K562 (cell line): ENCODE measurements around the gene SEC23A. TPM values are rescaled to one million over a fixed set of nuclear protein-coding genes. Genes with fewer than 3 reads are reported as not detected.
A peak's percentile ranks its signal among the peaks of the same experiment; 100 is the strongest.

Experiments used
- CEBPG ChIP-seq, 3 experiments: fragments of 200-800 bp in 1 of 3; sonication (Bioruptor generic) in 1 of 3; sonication (generic) in 1 of 3; formaldehyde crosslinking in 1 of 3; IDR thresholded peaks in 2 of 3; conservative IDR thresholded peaks in 1 of 3; 2 replicates each; pipeline versions ENCODE4 v1.6.1 to v1.8.0; 2016 to 2022; ENCODE audit warnings: missing compliant biosample characterization in 2 of 3, missing genetic modification characterization in 2 of 3, mild to moderate bottlenecking in 1 of 3, missing genetic modification reagents in 1 of 3
- E2F8 ChIP-seq: fragments of 450-650 bp; IDR thresholded peaks from 2 replicates; pipeline ENCODE4 v1.7.1; 2018; ENCODE audit warnings: mild to moderate bottlenecking, low read depth; ENCODE audit not compliant: partially characterized antibody
- ELF1 ChIP-seq: fragments of 200-800 bp; sonication (Bioruptor generic); IDR thresholded peaks from 2 replicates; pipeline ENCODE4 v1.6.1; 2016; ENCODE audit warnings: missing genetic modification characterization, missing compliant biosample characterization
- HNRNPL ChIP-seq: fragments of 200-400 bp; formaldehyde crosslinking; IDR thresholded peaks from 2 replicates; pipeline ENCODE4 v1.6.1; 2017; ENCODE audit warnings: low read depth, mild to moderate bottlenecking, low read length
- KDM2B ChIP-seq: fragments of 250-450 bp; sonication (Bioruptor Pico); IDR thresholded peaks from 2 replicates; pipeline ENCODE4 v1.8.0; 2021; ENCODE audit warnings: mild to moderate bottlenecking, moderate library complexity
- NEUROD1 ChIP-seq: fragments of 150-350 bp; IDR thresholded peaks from 2 replicates; pipeline ENCODE4 v1.6.1; 2014; ENCODE audit warnings: borderline replicate concordance, low read length, low read depth; ENCODE audit not compliant: partially characterized antibody
- TAF7 ChIP-seq: fragments of 450-650 bp; IDR thresholded peaks from 2 replicates; pipeline ENCODE4 v1.6.1; 2016; ENCODE audit warnings: missing genetic modification characterization, missing compliant biosample characterization
- ZC3H4 ChIP-seq: sonication (generic); formaldehyde crosslinking; IDR thresholded peaks from 2 replicates; pipeline ENCODE4 v1.9.0; 2021; ENCODE audit warnings: missing genetic modification reagents, borderline replicate concordance
- ZFX ChIP-seq: sonication (generic); formaldehyde crosslinking; IDR thresholded peaks from 2 replicates; pipeline ENCODE4 v1.8.0; 2022; ENCODE audit warnings: mild to moderate bottlenecking, missing genetic modification reagents, moderate library complexity
- polyA plus RNA-seq, 8 experiments: library from polyadenylated mRNA; depleted of rRNA in 4 of 8; stranded (reverse) in 5 of 8; unstranded in 3 of 8; fragments of >200 nt; fragmentation: Nextera tagmentation in 2 of 8; fragmentation: Illumina TruSeq in 1 of 8; extraction: Ambion mirVana in 2 of 8; extraction: Trizol in 1 of 8; gene quantifications; 2 replicates each; pipeline versions ENCODE4 v1.2.1 to v1.2.3, GENCODE V29; 2011 to 2014; ENCODE audit warnings: inconsistent platforms in 1 of 8, missing spikeins in 1 of 8
- total RNA-seq, 7 experiments: library from RNA; depleted of rRNA in 6 of 7; stranded (reverse); fragments of >200 nt in 6 of 7; fragmentation: Illumina TruSeq in 2 of 7; extraction: Trizol in 2 of 7; gene quantifications; 2 replicates each; pipeline versions ENCODE4 v1.2.1 to v1.2.3, GENCODE V29; 2011 to 2021; ENCODE audit warnings: low replicate concordance in 1 of 7
- TF ChIP-seq, protein P1 (sequence below): sonication (generic); formaldehyde crosslinking; IDR thresholded peaks from 2 replicates; pipeline ENCODE4 v1.8.1; 2022; ENCODE audit warnings: missing genetic modification reagents

Gene SEC23A
- total and polyA plus RNA-seq, 9 of the 15 experiments (the other 6 are each of a cell fraction or from before 2014, with no cell fraction given), result 5.5 to 47.0 (median 14.5) TPM

DNA sequence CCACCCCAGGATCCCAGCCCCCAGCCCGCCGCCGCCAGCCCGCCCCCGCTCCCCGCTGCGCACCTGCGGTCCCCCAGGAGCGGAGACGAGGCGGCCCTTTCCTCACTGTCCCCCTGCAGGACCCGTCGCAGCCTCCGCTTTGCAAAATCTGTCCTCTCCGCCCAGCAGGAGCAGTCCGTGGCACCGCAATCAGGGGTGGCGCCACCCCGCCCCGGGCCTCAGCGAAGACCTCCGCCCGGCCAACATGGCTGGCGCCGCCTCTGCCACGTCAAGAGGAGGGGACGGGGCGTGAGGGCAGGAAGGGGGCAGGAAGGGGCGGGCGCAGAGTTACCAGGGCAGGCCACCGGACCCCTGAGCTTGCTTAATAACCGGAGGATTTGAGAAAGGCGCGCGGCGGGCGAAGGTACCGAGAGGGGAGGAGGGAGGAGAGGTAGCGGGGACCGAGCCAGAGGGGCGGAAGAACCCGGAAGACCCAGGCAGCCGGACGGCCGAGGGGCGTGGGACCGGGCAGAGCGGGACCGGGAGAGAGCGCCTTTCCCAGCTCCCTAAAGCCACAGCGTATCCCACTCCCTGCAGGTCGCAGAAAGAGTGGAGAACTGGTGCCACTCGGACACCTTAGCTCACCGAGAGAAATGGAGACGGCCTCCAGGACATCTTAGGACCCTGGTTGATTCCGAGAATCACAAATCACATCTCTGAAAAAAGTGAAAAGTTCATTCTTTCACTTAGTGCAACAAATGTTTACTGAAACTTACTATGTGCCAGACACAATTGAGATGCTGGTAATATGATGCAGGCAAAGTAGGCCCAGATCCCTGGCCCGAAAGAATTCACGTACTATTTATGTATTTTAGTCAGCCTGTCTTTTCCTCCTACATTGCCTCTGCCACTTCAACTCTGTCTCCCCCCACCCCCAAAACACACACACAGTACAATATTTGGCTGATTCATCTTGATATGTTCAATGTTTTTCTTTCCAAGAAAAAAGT is at the start of gene SEC23A (continued):
- 0 out of 2 replicates have a peak, but pooled peaks have one; percentile 49 for TF ChIP-seq TAF7 (tag)
- TF ChIP-seq KDM2B (CRISPR knock-in tag), result no peak
- TF ChIP-seq, protein P1, sequence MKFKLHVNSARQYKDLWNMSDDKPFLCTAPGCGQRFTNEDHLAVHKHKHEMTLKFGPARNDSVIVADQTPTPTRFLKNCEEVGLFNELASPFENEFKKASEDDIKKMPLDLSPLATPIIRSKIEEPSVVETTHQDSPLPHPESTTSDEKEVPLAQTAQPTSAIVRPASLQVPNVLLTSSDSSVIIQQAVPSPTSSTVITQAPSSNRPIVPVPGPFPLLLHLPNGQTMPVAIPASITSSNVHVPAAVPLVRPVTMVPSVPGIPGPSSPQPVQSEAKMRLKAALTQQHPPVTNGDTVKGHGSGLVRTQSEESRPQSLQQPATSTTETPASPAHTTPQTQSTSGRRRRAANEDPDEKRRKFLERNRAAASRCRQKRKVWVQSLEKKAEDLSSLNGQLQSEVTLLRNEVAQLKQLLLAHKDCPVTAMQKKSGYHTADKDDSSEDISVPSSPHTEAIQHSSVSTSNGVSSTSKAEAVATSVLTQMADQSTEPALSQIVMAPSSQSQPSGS (CRISPR knock-in tag), result 0 out of 2 replicates have a peak, but pooled peaks have one; percentile 18
- peak; percentile 69; the same call in 1 of the 2 replicates for TF ChIP-seq ELF1 (tag)
- peak; percentile 88 for TF ChIP-seq ZFX
- peak; percentile 53; the same call in 1 of the 2 replicates for TF ChIP-seq CEBPG (CRISPR knock-in tag; IDR thresholded peaks at IDR 0.05)
- TF ChIP-seq CEBPG (tag; conservative IDR thresholded peaks at IDR 0.05 in 1 of 2, IDR thresholded peaks at IDR 0.05 in 1 of 2), result 0 out of 4 replicates have a peak, but pooled peaks of 1 of the 2 experiments have one; percentile 37
- TF ChIP-seq HNRNPL, result peak; percentile 67; the same call in 1 of the 2 replicates
- TF ChIP-seq ZC3H4 (CRISPR knock-in tag), result no peak
- peak; percentile 30 for TF ChIP-seq NEUROD1
- TF ChIP-seq E2F8, result no peak
